K562 (cell line): ENCODE measurements around the gene IFNA17. TPM values are rescaled to one million over a fixed set of nuclear protein-coding genes. Genes with fewer than 3 reads are reported as not detected.

Experiments
- ARID2 ChIP-seq: fragments of 450-650 bp; IDR thresholded peaks from 2 replicates; pipeline ENCODE4 v1.6.1; 2017; ENCODE audit warnings: antibody characterized with exemption, mild to moderate bottlenecking
- SLC30A9 ChIP-seq: fragments of 250-450 bp; sonication (Bioruptor Pico); IDR thresholded peaks from 2 replicates; pipeline ENCODE4 v1.8.0; 2022; ENCODE audit warnings: mild to moderate bottlenecking, moderate library complexity
- THRAP3 ChIP-seq: fragments of 450-650 bp; IDR thresholded peaks from 2 replicates; pipeline ENCODE4 v1.6.1; 2016; ENCODE audit warnings: mild to moderate bottlenecking, inconsistent platforms, borderline replicate concordance
- ZBTB40 ChIP-seq, 2 experiments: fragments of 450-650 bp in 1 of 2; sonication (generic) in 1 of 2; formaldehyde crosslinking in 1 of 2; IDR thresholded peaks; 2 replicates each; pipeline versions ENCODE4 v1.7.1 to v1.9.0; 2016 to 2022; ENCODE audit warnings: inconsistent platforms in 1 of 2, mild to moderate bottlenecking in 1 of 2, missing genetic modification reagents in 1 of 2
- ZFPM2 ChIP-seq: fragments of 250-450 bp; sonication (Bioruptor Pico); IDR thresholded peaks from 2 replicates; pipeline ENCODE4 v1.5.1; 2022; ENCODE audit warnings: mild to moderate bottlenecking
- ZNF436 ChIP-seq: fragments of 250-450, 450-650 bp; sonication (Bioruptor Pico); formaldehyde crosslinking; IDR thresholded peaks from 2 replicates; pipeline ENCODE4 v1.7.0; 2020; ENCODE audit warnings: mild to moderate bottlenecking
- polyA plus RNA-seq, 8 experiments: library from polyadenylated mRNA; depleted of rRNA in 4 of 8; stranded (reverse) in 5 of 8; unstranded in 3 of 8; fragments of >200 nt; fragmentation: Nextera tagmentation in 2 of 8; fragmentation: Illumina TruSeq in 1 of 8; extraction: Ambion mirVana in 2 of 8; extraction: Trizol in 1 of 8; gene quantifications; 2 replicates each; pipeline versions ENCODE4 v1.2.1 to v1.2.3, GENCODE V29; 2011 to 2014; ENCODE audit warnings: inconsistent platforms in 1 of 8, missing spikeins in 1 of 8
- total RNA-seq, 7 experiments: library from RNA; depleted of rRNA in 6 of 7; stranded (reverse); fragments of >200 nt in 6 of 7; fragmentation: Illumina TruSeq in 2 of 7; extraction: Trizol in 2 of 7; gene quantifications; 2 replicates each; pipeline versions ENCODE4 v1.2.1 to v1.2.3, GENCODE V29; 2011 to 2021; ENCODE audit warnings: low replicate concordance in 1 of 7

Gene IFNA17
- total and polyA plus RNA-seq, 9 of the 15 experiments (the other 6 are each of a cell fraction or from before 2014, with no cell fraction given), result not detected

- TF ChIP-seq ZBTB40 (IDR thresholded peaks at IDR 0.05), result no peak
- TF ChIP-seq ZBTB40 (CRISPR knock-in tag; IDR thresholded peaks at IDR 0.05), result no peak
- TF ChIP-seq SLC30A9 (CRISPR knock-in tag), result no peak
- TF ChIP-seq ARID2, result no peak
- no peak for TF ChIP-seq THRAP3
- TF ChIP-seq ZFPM2 (CRISPR knock-in tag), result no peak
- no peak for TF ChIP-seq ZNF436 (CRISPR knock-in tag)
Observed at GRCh38 chr9:21251190-21251589, 23.2 kb upstream of the IFNA17 start (continued).
